ENCODE measurements around the gene GP2. TPM values are rescaled to one million over a fixed set of nuclear protein-coding genes. Genes with fewer than 3 reads are reported as not detected.

GP2 gene
- not detected in 2 replicates for total RNA-seq
- not detected for total RNA-seq (2013)
- not detected in 2 replicates for polyA plus RNA-seq
- polyA minus RNA-seq, result not detected in 2 replicates

- Mint-ChIP-seq H3K9me3 (ENCODE audit: insufficient read depth) (peaks cover 2% of the 10 kb centered on the region), H3K4me1 (no peaks in the 10 kb centered on the region), H3K27ac (no peak within 1 kb of the TSS), H3K4me3 (no peak within 1 kb of the TSS), H3K27me3 (no peaks in the 10 kb centered on the region)
- Histone ChIP-seq H2AFZ (ENCODE audit: insufficient read depth, low read depth, low read length, poor library complexity, severe bottlenecking) (no peak within 1 kb of the TSS), H4K20me1 (ENCODE audit: control insufficient read depth, insufficient read depth, low read length, poor library complexity, severe bottlenecking) (no peaks in the 10 kb centered on the region), H3K36me3 (replicated peaks in 1 of 2; ENCODE audit: control extremely low read depth in 1 of 2, control insufficient read depth in 1 of 2, extremely low read depth in 1 of 2, insufficient read depth in 2 of 2, low read length in 1 of 2) (no peaks in the 10 kb centered on the region), H3K4me2 (replicated peaks; ENCODE audit: low read depth, low read length, poor library complexity, severe bottlenecking) (no peak within 1 kb of the TSS), H3K9me3 (ENCODE audit: control extremely low read depth in 1 of 3, control insufficient read depth in 2 of 3, insufficient read depth in 1 of 3, low read length in 2 of 3) (peaks cover 0 to 2% (median 0%) of the 10 kb centered on the region in 3 donors), H3K9ac (ENCODE audit: low read length) (no peak within 1 kb of the TSS), H3K27me3 (replicated peaks in 1 of 4; ENCODE audit: control extremely low read depth in 1 of 4, control insufficient read depth in 3 of 4, insufficient read depth in 4 of 4, low read length in 3 of 4) (no peaks in the 10 kb centered on the region), H3K27ac (ENCODE audit: low read length in 2 of 2) (no peak within 1 kb of the TSS), H3K4me1 (ENCODE audit: control insufficient read depth in 2 of 2, insufficient read depth in 2 of 2, low read length in 2 of 2) (no peaks in the 10 kb centered on the region), H3K79me2 (ENCODE audit: control insufficient read depth, insufficient read depth, low read length) (no peaks in the 10 kb centered on the region), H3K4me3 (ENCODE audit: control extremely low read depth in 1 of 5, extremely low read depth in 1 of 5, insufficient read depth in 1 of 5, low read depth in 2 of 5, low read length in 4 of 5) (no peak within 1 kb of the TSS)
- intact Hi-C loops (cut with micrococcal nuclease), result no loop called here
- ChIA-PET CTCF (no interaction called here), POLR2A (no interaction called here)
- ATAC-seq (ENCODE audit: low read depth) (no peak), DNase-seq (no peak)
- TF ChIP-seq EZH2 (IDR thresholded peaks at IDR 0.05; ENCODE audit: borderline replicate concordance, insufficient read depth, low read depth, low read length, poor library complexity, severe bottlenecking) (no peak), CTCF (IDR thresholded peaks at IDR 0.05) (no peak)
- 89% methylated on average over 3 of the region's 7 CpGs for WGBS (ENCODE audit: insufficient coverage)
Observed at GRCh38 chr16:20327444-20328041, at the start of gene GP2. GP2 (minus strand) TSS chr16:20327513; CDS start chr16:20326431, 1,082 bp downstream.

DNA sequence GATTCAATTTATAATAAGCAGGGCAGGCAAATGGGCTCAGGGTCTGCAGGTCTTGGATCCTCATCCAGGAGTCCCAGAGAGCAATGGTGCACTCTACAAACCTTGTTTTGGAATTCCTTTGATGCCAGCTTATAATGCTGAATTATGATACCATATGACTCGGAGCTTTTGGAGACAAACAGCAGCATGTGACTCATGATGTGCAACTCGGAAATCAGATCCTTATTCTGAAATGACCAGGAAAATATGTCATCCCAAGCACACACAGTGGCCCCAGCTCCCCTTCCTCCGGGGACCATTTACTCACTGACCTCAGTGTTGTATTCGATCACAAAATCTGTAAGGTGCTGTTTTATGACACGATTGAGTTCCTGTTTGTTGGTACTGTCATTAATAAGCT lies 45.4 kb upstream of the GP2 start:
- CTCF ChIA-PET, result interaction anchor here (0.7 to 2.2 kb wide), 2 partner anchors 11 to 13 kb away, joined by 3 to 6 read pairs; no protein-coding TSS in a partner anchor

More for the DNA sequence above, 45.4 kb upstream of the GP2 start:
- intact Hi-C loops (cut with micrococcal nuclease), result no loop called here
- Histone ChIP-seq H3K4me3 (ENCODE audit: control extremely low read depth in 1 of 5, extremely low read depth in 1 of 5, insufficient read depth in 1 of 5, low read depth in 2 of 5, low read length in 4 of 5) (no peak overlapping the region), H4K20me1 (ENCODE audit: control insufficient read depth, insufficient read depth, low read length, poor library complexity, severe bottlenecking) (no peaks in the 10 kb centered on the region), H3K4me1 (ENCODE audit: control insufficient read depth in 2 of 2, insufficient read depth in 2 of 2, low read length in 2 of 2) (no peaks in the 10 kb centered on the region), H3K27me3 (replicated peaks in 1 of 4; ENCODE audit: control extremely low read depth in 1 of 4, control insufficient read depth in 3 of 4, insufficient read depth in 4 of 4, low read length in 3 of 4) (peaks cover 0 to 9% (median 0%) of the 10 kb centered on the region in 4 experiments), H3K79me2 (ENCODE audit: control insufficient read depth, insufficient read depth, low read length) (no peaks in the 10 kb centered on the region), H2AFZ (ENCODE audit: insufficient read depth, low read depth, low read length, poor library complexity, severe bottlenecking) (no peak overlapping the region), H3K9me3 (ENCODE audit: control extremely low read depth in 1 of 3, control insufficient read depth in 2 of 3, insufficient read depth in 1 of 3, low read length in 2 of 3) (no peaks in the 10 kb centered on the region), H3K27ac (ENCODE audit: low read length in 2 of 2) (no peak overlapping the region), H3K36me3 (replicated peaks in 1 of 2; ENCODE audit: control extremely low read depth in 1 of 2, control insufficient read depth in 1 of 2, extremely low read depth in 1 of 2, insufficient read depth in 2 of 2, low read length in 1 of 2) (no peaks in the 10 kb centered on the region), H3K9ac (ENCODE audit: low read length) (no peak overlapping the region), H3K4me2 (replicated peaks; ENCODE audit: low read depth, low read length, poor library complexity, severe bottlenecking) (no peak overlapping the region)
- ATAC-seq (ENCODE audit: low read depth) (no peak), DNase-seq (no peak)
- POLR2A ChIA-PET, result no interaction called here
- Mint-ChIP-seq H3K27me3 (peaks cover 42% of the 10 kb centered on the region), H3K4me1 (no peaks in the 10 kb centered on the region), H3K27ac (no peak overlapping the region), H3K4me3 (no peak overlapping the region), H3K9me3 (ENCODE audit: insufficient read depth) (no peaks in the 10 kb centered on the region)
- TF ChIP-seq CTCF (IDR thresholded peaks at IDR 0.05) (no peak), EZH2 (IDR thresholded peaks at IDR 0.05; ENCODE audit: borderline replicate concordance, insufficient read depth, low read depth, low read length, poor library complexity, severe bottlenecking) (no peak)
- 94% methylated on average over 4 of the region's 5 CpGs for WGBS (ENCODE audit: insufficient coverage)
